Colonic mucosa (tissue), 4 donors: ENCODE data around the gene VSTM2B. TPM values are rescaled to one million over a fixed set of nuclear protein-coding genes. Genes with fewer than 3 reads are reported as not detected.

Experiments used
- DNase-seq: peaks from one replicate; pipeline ENCODE4 v3.0.0-alpha.2; 2020
- H3K27ac ChIP-seq: fragments of 200-600 bp; one replicate; pipeline ENCODE4 v1.8.0; 2021
- H3K27me3 ChIP-seq: fragments of 200-600 bp; one replicate; pipeline ENCODE4 v1.8.0; 2021
- H3K36me3 ChIP-seq: fragments of 200-600 bp; one replicate; pipeline ENCODE4 v1.8.0; 2021
- H3K4me1 ChIP-seq: fragments of 200-600 bp; one replicate; pipeline ENCODE4 v1.8.0; 2021; ENCODE audit warnings: mild to moderate bottlenecking
- H3K4me3 ChIP-seq: fragments of 200-600 bp; one replicate; pipeline ENCODE4 v1.8.0; 2021
- H3K9ac ChIP-seq, 2 donors: one replicate each; pipeline ENCODE4 v1.7.0; 2013; ENCODE audit warnings: control low read depth in 2 of 2, low read depth in 2 of 2, low read length in 2 of 2
- H3K9me3 ChIP-seq: fragments of 200-600 bp; one replicate; pipeline ENCODE4 v1.8.0; 2021
- intact Hi-C: fragments of 100-400 bp; cut with DNase I; formaldehyde crosslinking; loops from one replicate; pipeline ENCODE4 v1.14.1; 2022
- total RNA-seq, 2 donors: library from RNA; stranded (reverse); fragmentation: NEBNext Ultra II Directional in 1 of 2; extraction: Animal tissue kit (Norgen Biotek cat#: 25700) in 1 of 2; gene quantifications; one replicate each; pipeline ENCODE4 v1.2.1, GENCODE V29; 2021
- TF ChIP-seq, protein P1 (sequence below): fragments of 200-600 bp; IDR thresholded peaks from one replicate; pipeline ENCODE4 v1.8.0; 2022; ENCODE audit warnings: antibody characterized with exemption, mild to moderate bottlenecking
- donor health status: healthy.
- donor health status: DM: no; HTN: no; CAD: no.
- donor health status: DM: no; HTN: no; CAD: no.

Gene VSTM2B
- total RNA-seq, 2 donors from 2014 or later: not detected

DNA sequence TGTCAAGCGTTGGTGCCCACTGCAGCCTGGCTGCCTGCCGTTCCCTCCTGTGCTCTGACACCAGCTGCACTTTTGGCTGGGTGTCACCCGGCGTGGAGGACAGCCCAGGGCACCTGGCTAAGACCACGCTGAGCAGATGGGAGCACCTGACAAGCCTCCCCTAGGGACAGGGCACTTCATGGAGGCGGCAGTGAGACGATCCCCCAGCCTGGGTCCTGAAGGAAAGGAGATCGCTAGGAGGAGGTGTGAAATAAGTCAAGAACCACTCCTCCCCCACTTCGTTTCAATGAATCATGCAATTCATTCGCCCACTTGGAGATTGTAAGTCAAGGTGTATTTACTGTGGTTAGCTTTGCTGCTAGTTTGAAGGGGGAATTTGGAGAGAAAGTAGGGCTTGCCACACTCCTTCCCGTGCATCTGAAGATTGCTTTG, 38.8 kb downstream of the VSTM2B start:
- DNase-seq: no peak
- H3K4me1 ChIP-seq: no peaks in the 10 kb centered on the region
- H3K36me3 ChIP-seq: no peaks in the 10 kb centered on the region
- TF ChIP-seq, protein P1, sequence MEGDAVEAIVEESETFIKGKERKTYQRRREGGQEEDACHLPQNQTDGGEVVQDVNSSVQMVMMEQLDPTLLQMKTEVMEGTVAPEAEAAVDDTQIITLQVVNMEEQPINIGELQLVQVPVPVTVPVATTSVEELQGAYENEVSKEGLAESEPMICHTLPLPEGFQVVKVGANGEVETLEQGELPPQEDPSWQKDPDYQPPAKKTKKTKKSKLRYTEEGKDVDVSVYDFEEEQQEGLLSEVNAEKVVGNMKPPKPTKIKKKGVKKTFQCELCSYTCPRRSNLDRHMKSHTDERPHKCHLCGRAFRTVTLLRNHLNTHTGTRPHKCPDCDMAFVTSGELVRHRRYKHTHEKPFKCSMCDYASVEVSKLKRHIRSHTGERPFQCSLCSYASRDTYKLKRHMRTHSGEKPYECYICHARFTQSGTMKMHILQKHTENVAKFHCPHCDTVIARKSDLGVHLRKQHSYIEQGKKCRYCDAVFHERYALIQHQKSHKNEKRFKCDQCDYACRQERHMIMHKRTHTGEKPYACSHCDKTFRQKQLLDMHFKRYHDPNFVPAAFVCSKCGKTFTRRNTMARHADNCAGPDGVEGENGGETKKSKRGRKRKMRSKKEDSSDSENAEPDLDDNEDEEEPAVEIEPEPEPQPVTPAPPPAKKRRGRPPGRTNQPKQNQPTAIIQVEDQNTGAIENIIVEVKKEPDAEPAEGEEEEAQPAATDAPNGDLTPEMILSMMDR: no peak
- intact Hi-C loops: no loop called here
- H3K27me3 ChIP-seq: no peaks in the 10 kb centered on the region
- no peaks in the 10 kb centered on the region for H3K9me3 ChIP-seq
- H3K27ac ChIP-seq: no peak overlapping the region
- H3K4me3 ChIP-seq: no peak overlapping the region
- no peak overlapping the region for H3K9ac ChIP-seq

- intact Hi-C loops: no loop called here
- TF ChIP-seq, protein P1: no peak
- Histone ChIP-seq H3K27ac (no peak overlapping the region), H3K9me3 (no peaks in the 10 kb centered on the region), H3K9ac (no peak overlapping the region), H3K4me3 (no peak overlapping the region), H3K4me1 (no peaks in the 10 kb centered on the region), H3K36me3 (no peaks in the 10 kb centered on the region), H3K27me3 (no peaks in the 10 kb centered on the region)
- DNase-seq: no peak
These were observed 39.4 kb downstream of the VSTM2B start for GRCh38 chr19:29565171-29565570.

DNA sequence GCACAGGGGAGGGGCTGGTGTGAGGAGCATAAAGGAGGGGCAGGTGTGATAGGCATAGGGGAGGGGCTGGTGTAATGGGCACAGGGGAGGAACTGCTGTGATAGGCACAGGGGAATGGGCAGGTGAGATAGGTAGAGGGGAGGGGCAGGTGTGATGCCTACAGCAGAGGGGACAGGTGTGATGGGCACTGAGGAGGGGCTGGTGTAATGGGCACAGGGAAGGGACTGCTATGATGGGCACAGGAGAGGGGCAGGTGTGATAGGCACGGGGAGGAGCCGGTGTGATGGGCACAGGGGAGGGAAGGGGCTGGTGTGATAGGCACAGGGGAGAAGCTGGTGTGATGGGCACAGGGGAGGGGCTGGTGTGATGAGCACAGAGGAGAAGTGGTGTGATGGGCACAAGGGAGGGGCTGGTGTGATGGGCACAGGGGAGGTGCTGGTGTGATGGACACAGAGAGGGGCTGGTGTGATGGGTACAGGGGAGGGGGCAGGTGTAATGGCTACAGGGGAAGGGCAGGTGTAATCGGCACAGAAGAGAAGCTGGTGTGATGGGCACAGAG, 40.8 kb downstream of the VSTM2B start:
- no peaks in the 10 kb centered on the region for H3K4me1 ChIP-seq
- TF ChIP-seq, protein P1: no peak
- H3K36me3 ChIP-seq: no peaks in the 10 kb centered on the region
- DNase-seq: no peak
- no peaks in the 10 kb centered on the region for H3K27me3 ChIP-seq
- no peaks in the 10 kb centered on the region for H3K9me3 ChIP-seq
- H3K27ac ChIP-seq: no peak overlapping the region
- H3K4me3 ChIP-seq: no peak overlapping the region
- intact Hi-C loops: no loop called here
- H3K9ac ChIP-seq: no peak overlapping the region

DNA sequence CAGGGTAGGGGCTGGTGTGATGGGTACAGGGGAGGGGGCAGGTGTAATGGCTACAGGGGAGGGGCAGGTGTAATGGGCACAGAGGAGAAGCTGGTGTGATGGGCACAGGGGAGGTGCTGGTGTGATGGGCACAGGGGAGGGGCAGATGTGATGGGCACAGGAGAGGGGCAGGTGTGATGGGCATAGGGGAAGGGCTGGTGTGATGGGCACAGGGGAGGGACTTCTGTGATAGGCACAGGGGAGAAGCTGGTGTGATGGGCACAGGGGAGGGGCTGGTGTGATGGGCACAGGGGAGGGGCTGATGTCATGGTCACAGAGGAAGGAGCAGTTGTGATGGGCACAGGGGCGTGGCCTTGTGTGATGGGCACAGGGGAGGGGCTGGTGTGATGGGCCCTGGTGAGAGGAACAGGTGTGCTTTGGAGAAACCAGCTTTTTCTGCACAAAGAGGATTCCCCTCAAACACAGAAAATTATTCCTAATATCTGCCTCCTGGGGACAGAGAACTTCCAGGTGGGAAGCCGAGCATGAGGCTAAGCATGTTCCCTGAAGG, 41.6 kb downstream of the VSTM2B start:
- Histone ChIP-seq H3K4me3 (no peak overlapping the region), H3K9me3 (no peaks in the 10 kb centered on the region), H3K27me3 (no peaks in the 10 kb centered on the region), H3K9ac (no peak overlapping the region), H3K27ac (no peak overlapping the region), H3K4me1 (no peaks in the 10 kb centered on the region), H3K36me3 (no peaks in the 10 kb centered on the region)
- intact Hi-C loops: no loop called here
- DNase-seq: no peak
- TF ChIP-seq, protein P1: no peak

- no peak for DNase-seq
- Histone ChIP-seq H3K9me3 (no peaks in the 10 kb centered on the region), H3K27ac (no peak overlapping the region), H3K9ac (no peak overlapping the region), H3K36me3 (no peaks in the 10 kb centered on the region), H3K4me3 (no peak overlapping the region), H3K4me1 (no peaks in the 10 kb centered on the region), H3K27me3 (no peaks in the 10 kb centered on the region)
- intact Hi-C loops: no loop called here
- TF ChIP-seq, protein P1: no peak
These were observed 42.5 kb downstream of the VSTM2B start for GRCh38 chr19:29568036-29569025.
